Myocyte (in vitro differentiated cells): Measurements from ENCODE around the gene ZNF853. TPM values are rescaled to one million over a fixed set of nuclear protein-coding genes. Genes with fewer than 3 reads are reported as not detected.

Source experiments
- DNase-seq: peaks from one replicate; pipeline ENCODE4 v3.0.0-alpha.2; 2012; ENCODE audit warnings: low read depth
- total RNA-seq: library from RNA; depleted of rRNA; stranded (reverse); fragments of >200 nt; gene quantifications from 2 replicates; pipeline ENCODE4 v1.2.3, GENCODE V29; 2014

ZNF853 gene
- total RNA-seq, 1 donor from 2014 or later: 1.0 TPM

GRCh38 chr7:6604458-6604857 lies 11.0 kb upstream of the ZNF853 start:
- no peak for DNase-seq

DNA sequence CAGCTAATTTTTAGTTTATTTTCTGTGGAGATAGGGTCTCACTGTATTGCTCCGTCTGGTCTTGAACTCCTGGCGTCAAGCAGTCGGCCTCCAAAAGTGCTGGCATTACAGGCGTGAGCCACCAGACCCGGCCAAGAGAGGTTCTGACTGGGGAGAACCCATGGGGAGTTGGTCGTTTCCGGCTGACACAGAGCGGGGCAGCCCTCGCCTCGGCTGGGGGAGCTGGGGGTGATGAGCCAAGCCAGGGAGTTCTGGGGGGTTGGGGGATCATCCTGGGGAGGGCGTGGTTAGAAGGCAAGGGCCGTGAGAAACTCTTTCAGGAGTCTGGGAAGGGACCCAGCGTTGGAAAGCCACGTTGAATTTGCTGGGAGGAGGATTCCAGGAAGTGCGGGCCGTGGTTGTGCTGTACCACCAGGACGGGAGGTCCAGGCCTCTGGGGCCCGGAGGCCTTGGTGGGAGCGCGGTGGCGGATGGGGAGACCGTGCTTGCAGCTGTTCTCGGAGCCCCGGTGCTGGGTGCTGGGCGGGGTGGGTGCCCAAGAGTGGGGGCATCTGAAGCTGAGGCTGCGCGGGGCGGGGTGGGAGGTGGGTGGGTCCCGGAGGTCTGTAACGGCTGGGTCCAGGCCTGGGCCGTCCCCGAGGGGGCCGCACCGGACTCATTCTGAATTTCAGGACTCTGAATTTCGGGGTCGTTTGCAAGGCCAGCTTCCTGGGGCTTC lies 8.4 kb upstream of the ZNF853 start:
- no peak for DNase-seq

DNA sequence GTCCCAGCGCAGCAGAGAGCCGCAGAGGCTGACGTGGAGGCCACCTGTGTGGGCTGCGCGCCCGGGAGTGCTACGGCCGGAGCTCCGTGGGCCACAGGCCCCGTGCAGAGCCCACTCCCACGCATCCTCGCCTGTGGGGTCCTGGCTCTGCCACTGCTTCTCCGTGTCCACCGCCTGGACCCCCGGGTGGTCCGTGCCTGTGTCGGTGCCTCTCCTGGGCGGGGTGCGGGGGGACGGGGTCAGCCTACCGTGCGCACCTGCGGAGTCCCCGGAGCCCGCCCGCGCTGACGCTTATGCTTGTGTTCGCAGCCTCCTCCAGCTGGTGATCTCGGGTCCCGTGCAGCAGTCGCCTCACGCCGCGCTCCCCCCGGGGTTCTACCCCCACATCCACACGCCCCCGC lies 7.8 kb upstream of the ZNF853 start:
- DNase-seq: no peak

DNA sequence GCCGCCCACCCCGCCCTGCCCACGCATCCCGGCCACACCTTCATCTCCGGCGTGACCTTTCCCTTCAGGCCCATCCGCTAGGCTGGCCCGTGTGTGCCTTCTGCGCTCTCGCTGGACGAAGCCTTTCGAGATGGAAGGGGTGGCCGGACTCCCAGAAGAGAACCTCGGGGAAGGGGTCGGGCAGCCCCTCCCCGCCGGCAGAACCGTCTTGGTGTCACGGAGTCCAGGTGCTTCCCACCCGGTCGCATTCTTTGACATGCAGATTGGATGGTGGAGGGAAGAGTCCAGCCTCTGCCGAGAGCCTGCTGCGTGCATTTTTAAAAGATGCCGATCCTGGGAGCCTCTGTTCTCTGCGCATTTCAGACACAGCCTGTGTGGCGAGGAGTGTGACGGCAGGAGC lies 7.3 kb upstream of the ZNF853 start:
- no peak for DNase-seq

DNA sequence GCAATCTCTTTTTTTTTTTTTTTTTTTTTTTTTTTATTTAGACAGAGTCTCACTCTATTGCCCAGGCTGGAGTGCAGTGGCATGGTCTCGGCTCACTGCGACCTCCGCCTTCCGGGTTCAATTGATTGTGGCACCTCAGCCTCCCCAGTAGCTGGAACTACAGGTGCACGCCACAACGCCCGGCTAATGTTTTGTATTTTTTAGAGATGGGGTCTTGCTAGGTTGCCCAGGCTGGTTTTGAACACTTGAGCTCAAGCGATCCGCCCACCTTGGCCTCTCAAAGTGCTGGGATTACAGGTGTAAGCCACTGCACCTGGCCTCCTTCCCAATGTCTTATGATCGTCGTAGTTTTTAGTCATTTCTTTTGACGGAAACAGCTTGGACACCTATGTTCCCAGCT lies 6.6 kb upstream of the ZNF853 start:
- no peak for DNase-seq

DNA sequence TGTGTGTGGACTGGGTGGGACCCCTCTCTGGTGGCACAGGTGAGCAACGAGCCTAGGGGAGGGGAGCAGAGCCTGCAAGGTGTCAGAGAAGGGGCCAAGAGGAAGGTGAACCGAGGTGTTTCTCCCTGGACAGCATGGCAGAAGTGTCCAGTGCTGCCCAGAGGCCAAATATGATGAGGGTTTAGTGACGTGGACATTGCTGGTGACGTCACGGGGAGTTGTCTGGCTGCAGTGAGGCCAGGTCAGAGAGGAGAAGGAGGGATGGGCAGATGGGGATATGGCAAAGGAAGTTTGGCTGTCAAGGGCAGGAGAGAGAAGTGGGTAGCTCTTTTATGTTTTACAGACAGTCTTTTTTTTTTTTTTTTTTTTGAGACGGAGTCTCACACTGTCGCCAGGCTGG lies 2.6 kb upstream of the ZNF853 start:
- no peak for DNase-seq

GRCh38 chr7:6613706-6614105 lies 1.7 kb upstream of the ZNF853 start:
- DNase-seq: no peak

DNA sequence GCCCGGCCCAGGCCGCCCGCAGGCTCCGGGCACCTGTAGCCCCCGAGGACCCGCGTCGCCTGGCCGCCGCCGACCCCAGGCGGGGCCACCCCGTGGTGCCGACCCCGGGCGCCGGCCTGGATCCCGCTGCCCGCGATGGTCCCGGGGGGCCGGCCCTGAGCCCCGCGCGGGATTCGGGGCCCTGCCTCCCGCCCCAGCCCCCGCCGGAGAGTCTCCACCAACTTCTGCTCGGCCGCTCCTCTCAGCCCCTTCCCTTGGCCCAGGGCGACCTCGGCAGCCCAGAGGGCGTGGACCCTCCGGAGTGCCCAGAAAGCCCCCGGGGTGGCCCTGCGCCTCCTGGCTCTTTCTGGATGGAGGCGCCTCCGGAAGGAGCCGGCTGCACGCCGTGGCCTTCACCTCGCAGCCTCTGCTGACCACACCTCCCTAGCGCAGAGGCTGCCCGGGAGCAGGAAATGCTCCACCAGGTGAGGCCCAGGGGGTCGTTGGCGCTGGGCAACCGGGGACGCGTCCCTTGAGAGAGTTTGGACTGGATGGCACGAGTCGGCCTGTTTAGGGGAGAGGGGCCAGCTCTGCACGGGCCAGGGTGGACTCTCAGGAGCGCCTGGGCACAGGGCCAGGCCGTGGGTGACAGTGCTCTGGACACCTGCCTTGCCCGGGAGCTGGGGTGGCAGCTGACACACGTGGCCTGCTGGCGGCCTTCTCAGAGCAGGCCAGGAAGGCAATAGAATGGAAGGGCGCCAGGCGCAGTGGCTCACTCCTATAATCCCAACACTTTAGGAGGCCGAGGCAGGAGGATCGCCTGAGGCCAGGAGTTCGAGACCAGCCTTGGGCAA lies 529 bp downstream of the ZNF853 start:
- peak; percentile 13 for DNase-seq

DNA sequence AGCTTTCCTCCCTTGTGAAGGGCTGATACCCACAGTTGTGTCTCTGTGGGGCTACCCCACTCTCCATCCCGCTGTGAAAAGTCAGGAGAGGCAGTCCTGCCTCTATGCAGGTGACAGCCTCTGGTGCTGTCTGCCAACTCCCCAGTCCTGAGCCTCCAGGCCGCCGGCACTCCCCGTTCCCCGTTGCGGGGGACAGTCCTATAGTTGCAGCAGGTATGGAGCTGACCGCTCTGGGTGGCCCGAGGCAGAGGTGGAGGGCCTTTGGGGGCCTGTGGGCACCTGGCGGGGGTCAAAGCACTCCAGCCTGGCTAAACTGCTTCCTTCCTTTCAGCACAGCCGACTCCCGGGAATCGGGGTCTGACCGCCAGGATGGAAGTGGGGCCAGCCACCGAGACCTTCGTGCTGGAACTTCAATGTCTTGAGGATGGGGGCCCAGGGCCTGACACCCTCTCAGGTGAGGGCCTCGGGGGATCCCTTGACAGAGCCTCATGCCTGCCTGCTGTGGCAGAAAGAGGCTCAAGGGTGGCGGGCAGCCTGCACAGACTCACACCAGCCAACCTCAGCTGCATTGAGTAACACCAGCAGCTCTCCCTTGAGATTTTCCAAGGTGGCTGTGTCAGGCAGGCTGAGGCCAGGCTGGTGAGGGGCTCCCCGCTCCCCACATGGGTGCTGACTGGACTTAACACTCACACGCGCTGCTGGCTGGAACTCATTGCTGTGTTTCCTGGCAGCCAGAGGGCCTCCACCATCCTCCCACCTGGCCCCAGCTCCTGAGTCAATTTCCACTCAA lies 1.6 kb downstream of the ZNF853 start:
- no peak for DNase-seq

DNA sequence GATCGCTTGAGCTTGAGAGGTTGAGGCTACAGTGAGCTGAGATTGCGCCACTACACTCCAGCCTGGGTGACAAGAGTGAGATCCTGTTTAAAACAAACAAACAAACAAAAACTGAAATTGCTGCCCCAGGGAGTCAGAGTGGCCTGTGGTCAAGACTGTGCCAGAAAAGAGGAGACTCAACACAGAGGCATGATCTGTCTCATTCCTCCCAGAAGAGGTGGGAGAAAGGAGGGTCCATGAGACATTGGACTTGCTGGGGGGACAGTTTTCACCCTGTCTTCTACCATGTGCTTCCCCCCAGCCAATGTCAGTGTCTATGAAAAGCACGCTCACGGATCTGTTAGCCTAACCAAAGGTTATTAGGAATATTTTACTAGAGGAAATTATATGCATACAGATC lies 3.2 kb downstream of the ZNF853 start:
- no peak for DNase-seq

DNA sequence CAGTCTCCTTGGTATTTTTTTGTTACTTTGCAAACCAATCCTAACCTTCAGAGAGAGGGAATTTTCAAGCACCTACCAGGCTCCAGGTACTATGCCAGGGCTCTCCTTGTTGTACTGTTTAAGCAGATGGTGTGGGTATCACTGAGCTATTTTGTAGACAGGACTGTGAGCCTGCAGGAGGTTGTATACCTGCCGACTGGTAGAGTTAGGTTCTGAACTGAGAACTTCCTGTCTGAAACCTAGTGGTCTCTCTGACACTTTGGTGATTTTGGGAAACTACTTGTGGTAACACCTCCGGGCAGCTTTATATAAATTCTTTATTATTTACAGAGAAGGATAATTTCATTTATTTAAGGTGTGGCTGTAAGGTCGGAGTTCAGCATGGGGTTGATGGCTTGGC lies 4.6 kb downstream of the ZNF853 start:
- no peak for DNase-seq

DNA sequence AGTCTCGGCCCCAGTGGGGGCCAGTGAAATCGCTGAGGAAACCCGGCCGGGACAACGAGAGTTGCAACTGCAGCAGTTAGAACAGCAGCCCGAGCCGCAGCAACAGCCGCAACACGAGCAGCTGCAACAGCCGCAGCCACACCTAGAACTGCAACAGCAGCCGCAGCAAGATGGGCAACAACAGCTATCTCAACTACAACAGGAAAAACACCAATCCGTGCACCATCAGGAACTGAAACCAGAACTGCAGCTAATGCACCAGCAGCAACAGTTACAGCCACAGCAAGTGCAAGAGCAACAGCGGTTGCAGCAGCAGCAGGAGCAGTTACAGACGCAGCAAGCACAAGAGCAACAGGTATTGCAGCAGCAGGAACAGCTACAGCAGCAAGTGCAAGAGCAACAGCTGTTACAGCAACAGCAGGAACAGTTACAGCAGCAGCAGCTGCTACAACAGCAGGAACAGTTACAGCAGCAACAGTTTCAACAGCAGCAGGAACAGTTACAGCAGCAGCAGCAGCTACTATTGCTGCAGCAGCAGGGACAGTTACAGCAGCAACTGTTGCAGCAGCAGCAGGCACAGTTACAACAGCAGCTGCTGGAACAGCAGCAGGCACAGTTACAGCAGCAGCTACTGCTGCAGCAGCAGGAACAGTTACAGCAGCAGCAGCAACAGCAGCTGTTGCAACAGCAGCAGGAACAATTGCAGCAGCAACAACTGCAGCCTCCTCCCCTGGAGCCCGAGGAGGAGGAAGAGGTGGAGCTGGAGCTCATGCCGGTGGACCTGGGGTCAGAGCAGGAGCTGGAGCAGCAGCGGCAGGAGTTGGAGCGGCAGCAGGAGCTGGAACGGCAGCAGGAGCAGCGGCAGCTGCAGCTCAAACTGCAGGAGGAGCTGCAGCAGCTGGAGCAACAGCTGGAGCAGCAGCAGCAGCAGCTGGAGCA lies 6.1 kb downstream of the ZNF853 start:
- DNase-seq: peak; percentile 11

DNA sequence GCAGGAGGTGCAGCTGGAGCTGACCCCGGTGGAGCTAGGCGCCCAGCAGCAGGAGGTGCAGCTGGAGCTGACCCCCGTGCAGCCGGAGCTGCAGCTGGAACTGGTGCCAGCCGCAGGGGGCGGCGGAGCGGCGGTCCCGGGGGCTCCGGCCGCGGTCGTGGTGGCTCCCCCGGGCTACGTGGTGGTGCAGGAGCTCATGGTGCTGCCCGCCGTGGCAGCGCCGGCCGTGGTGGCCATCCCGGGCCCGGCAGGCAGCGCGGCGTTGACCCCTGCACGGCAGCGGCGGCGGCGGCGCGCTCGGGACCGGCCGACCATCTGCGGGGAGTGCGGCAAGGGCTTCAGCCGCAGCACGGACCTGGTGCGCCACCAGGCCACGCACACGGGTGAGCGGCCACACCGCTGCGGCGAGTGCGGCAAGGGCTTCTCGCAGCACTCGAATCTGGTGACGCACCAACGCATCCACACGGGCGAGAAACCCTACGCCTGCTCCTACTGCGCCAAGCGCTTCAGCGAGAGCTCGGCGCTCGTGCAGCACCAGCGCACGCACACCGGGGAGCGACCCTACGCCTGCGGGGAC lies 6.8 kb downstream of the ZNF853 start:
- DNase-seq: no peak

GRCh38 chr7:6623589-6624245 lies 8.3 kb downstream of the ZNF853 start:
- no peak for DNase-seq

DNA sequence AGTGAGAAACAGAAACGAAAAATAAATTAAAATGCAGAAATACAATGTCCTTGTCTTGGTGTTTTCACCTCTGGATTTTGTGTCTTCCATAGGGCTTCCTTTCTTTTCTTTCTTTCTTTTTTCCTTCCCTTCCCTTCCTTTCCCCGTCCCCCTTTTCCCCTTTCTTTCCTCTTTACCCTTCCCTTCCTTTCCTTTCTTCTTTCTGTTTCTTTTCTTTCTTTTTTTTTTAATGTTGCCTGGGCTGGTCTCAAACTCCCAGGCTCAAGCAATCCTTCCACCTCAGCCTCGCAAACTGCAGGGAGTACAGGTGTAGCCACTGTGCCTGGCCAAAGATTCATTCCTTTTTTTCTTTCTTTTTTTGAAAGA lies 8.8 kb downstream of the ZNF853 start:
- no peak for DNase-seq

GRCh38 chr7:6628045-6628444 lies 12.6 kb downstream of the ZNF853 start:
- DNase-seq: no peak

DNA sequence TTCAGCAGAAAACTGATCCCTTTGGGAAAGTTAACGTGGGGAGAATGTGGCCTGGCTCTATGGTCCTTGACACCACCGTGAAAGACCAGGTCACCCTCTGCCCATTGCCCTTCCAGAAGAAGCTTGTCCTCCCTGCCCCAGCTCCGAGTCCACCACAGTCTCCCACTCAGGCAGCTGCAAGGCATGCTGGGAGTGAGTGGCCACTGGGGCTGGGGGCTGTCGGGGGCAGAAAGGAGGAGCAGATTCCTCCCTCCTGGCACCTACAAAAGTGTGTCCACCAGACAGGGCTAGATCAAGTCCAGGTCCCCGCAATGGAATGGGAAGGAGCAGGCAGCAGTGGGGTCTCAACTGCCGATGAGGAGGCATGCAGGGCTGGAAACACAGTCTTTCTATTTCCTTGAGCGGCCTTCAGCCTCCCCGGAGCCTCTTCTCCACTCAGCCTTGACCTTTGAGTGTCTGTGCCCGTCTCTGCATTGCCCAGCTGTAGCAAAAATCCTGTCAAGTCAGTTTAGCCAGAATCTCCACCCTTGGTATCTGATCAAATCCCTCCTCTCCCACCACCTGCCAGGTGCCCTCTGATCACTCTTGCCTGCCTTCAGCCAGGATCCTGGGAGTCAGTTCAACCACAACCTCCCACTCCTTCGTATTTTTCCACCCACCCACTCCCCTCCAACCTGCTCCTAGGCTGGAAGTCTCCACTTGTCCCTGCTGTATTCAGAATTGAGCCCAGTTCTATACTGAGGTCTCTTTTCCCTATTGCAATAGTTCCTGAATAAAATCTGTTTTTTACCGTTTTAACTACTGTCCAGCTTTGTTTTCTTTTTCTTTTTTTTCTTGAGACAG lies 14.8 kb downstream of the ZNF853 start:
- no peak for DNase-seq

- DNase-seq: no peak
Measured at GRCh38 chr7:6631605-6632004, 16.2 kb downstream of the ZNF853 start.

DNA sequence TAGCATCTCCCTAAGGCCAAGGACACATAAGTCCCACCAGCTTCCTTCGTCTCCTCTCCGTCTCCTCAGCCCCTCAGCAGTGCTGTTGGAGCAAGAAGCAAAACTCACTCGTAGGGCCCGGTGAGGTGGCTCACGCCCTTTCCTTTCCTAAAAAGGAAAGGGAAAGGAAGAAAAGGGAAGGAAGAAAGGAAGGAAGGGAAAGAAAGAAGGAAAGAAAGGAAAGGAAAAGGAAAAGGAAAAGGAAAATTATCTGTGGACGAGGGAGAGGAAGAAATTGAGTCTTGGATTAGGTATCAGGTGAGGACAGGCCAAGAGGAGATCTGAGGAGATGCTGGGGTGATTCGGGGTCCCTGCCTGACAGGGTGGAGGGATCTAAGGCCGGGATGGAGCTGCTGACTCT lies 18.6 kb downstream of the ZNF853 start:
- DNase-seq: no peak
